SK-N-SH (cell line): ENCODE data around the gene HAUS8.

Source experiments
- CTCF ChIP-seq: fragments of 200-600 bp; sonication (generic); IDR thresholded peaks from 2 replicates; pipeline ENCODE4 v1.6.1; 2017; ENCODE audit warnings: antibody characterized with exemption, mild to moderate bottlenecking, moderate library complexity
- EP300 ChIP-seq, 2 experiments: IDR thresholded peaks; 2 replicates each; pipeline versions ENCODE4 v1.4.0 to v1.6.1; 2012; ENCODE audit warnings: borderline replicate concordance in 1 of 2, low read depth in 1 of 2, low read length in 1 of 2
- GABPA ChIP-seq: IDR thresholded peaks from 2 replicates; pipeline ENCODE4 v1.4.0; 2012; ENCODE audit warnings: low read depth, mild to moderate bottlenecking
- MXI1 ChIP-seq: IDR thresholded peaks from 2 replicates; pipeline ENCODE4 v1.6.1; 2012; ENCODE audit warnings: mild to moderate bottlenecking, low read depth, low read length, improper control_type of control experiment
- PBX3 ChIP-seq: IDR thresholded peaks from 2 replicates; pipeline ENCODE4; 2012
- TCF12 ChIP-seq: IDR thresholded peaks from 2 replicates; pipeline ENCODE4 v1.4.0; 2012

- no peak for TF ChIP-seq PBX3
- no peak for TF ChIP-seq CTCF
- TF ChIP-seq MXI1, result no peak
- no peak for TF ChIP-seq EP300 (IDR thresholded peaks at IDR 0.05; ENCODE audit: borderline replicate concordance in 1 of 2, low read depth in 1 of 2, low read length in 1 of 2)
- no peak for TF ChIP-seq GABPA
- TF ChIP-seq TCF12, result no peak
Measured at GRCh38 chr19:17111766-17112165, 36.5 kb upstream of the HAUS8 start.
